Measurements from ENCODE around the gene ORM2. TPM values are rescaled to one million over a fixed set of nuclear protein-coding genes. Genes with fewer than 3 reads are reported as not detected.
"Not testable (repeated sequence)": the region's sequence is repeated elsewhere in the genome, so short reads cannot be mapped to it uniquely, and the experiment has no call there.

The ORM2 gene
- not detected for total RNA-seq
- long read RNA-seq, donor 1, result 0 reads
- long read RNA-seq, donor 2, result 0 reads

- DNase-seq (ENCODE audit: low spot score); intact Hi-C loops (cut with DNase I): not testable (repeated sequence)
Observed at GRCh38 chr9:114329625-114330022, at the start of gene ORM2. Gene ORM2, plus strand, starts transcription at chr9:114329869. Its CDS starts 36 bp downstream, at chr9:114329905.

- DNase-seq (ENCODE audit: low spot score), result peak; percentile 53
- intact Hi-C loops (cut with DNase I), result no loop called here
Observed at GRCh38 chr9:114280636-114281472, 48.8 kb upstream of the ORM2 start.

- peak; percentile 79 for DNase-seq (ENCODE audit: low spot score)
- intact Hi-C loops (cut with DNase I), result no loop called here
Observed at GRCh38 chr9:114281473-114282103, 48.1 kb upstream of the ORM2 start.

GRCh38 chr9:114282104-114282485, 47.6 kb upstream of the ORM2 start:
- intact Hi-C loops (cut with DNase I), result no loop called here
- DNase-seq (ENCODE audit: low spot score), result peak; percentile 65

GRCh38 chr9:114282507-114282906, 47.2 kb upstream of the ORM2 start:
- DNase-seq (ENCODE audit: low spot score), result no peak
- intact Hi-C loops (cut with DNase I), result no loop called here

GRCh38 chr9:114282926-114283325, 46.7 kb upstream of the ORM2 start:
- DNase-seq (ENCODE audit: low spot score), result peak; percentile 49

GRCh38 chr9:114283551-114284111, 46.0 kb upstream of the ORM2 start:
- intact Hi-C loops (cut with DNase I), result no loop called here
- peak; percentile 73 for DNase-seq (ENCODE audit: low spot score)

More at GRCh38 chr9:114282926-114283325, 46.7 kb upstream of the ORM2 start:
- intact Hi-C loops (cut with DNase I), result no loop called here

GRCh38 chr9:114284316-114285060, 45.2 kb upstream of the ORM2 start:
- intact Hi-C loops (cut with DNase I), result loop anchor here (5.0 kb wide), 3 partner anchors 122 to 202 kb away; partner anchors contain the start of gene COL27A1 (in 1 of the 2)
- DNase-seq (ENCODE audit: low spot score), result peak; percentile 67

GRCh38 chr9:114285166-114285867, 44.4 kb upstream of the ORM2 start:
- DNase-seq (ENCODE audit: low spot score), result peak; percentile 86
- intact Hi-C loops (cut with DNase I), result loop anchor here (5.0 kb wide), 3 partner anchors 123 to 203 kb away; partner anchors contain the start of gene COL27A1 (in 1 of the 2)

GRCh38 chr9:114286146-114286679, 43.5 kb upstream of the ORM2 start:
- peak; percentile 24 for DNase-seq (ENCODE audit: low spot score)

GRCh38 chr9:114287001-114287762, 42.5 kb upstream of the ORM2 start:
- intact Hi-C loops (cut with DNase I), result loop anchor here (5.0 kb wide), 3 partner anchors 125 to 205 kb away; partner anchors contain the start of gene COL27A1 (in 1 of the 2)
- DNase-seq (ENCODE audit: low spot score), result peak; percentile 74

More at GRCh38 chr9:114286146-114286679, 43.5 kb upstream of the ORM2 start:
- intact Hi-C loops (cut with DNase I), result loop anchor here (5.0 kb wide), 3 partner anchors 124 to 204 kb away; partner anchors contain the start of gene COL27A1 (in 1 of the 2)

- DNase-seq (ENCODE audit: low spot score), result peak; percentile 49
- intact Hi-C loops (cut with DNase I), result loop anchor here (5.0 kb wide), 3 partner anchors 125 to 205 kb away; partner anchors contain the start of gene COL27A1 (in 1 of the 2)
Observed at GRCh38 chr9:114287763-114288192, 41.9 kb upstream of the ORM2 start.

- intact Hi-C loops (cut with DNase I), result loop anchor here (5.0 kb wide), 3 partner anchors 126 to 206 kb away; partner anchors contain the start of gene COL27A1 (in 1 of the 2)
- DNase-seq (ENCODE audit: low spot score), result peak; percentile 74
Observed at GRCh38 chr9:114288193-114289091, 41.2 kb upstream of the ORM2 start.

- DNase-seq (ENCODE audit: low spot score), result peak; percentile 66
- intact Hi-C loops (cut with DNase I), result loop anchor here (5.0 kb wide), 3 partner anchors 127 to 207 kb away; partner anchors contain the start of gene COL27A1 (in 1 of the 2)
Observed at GRCh38 chr9:114289106-114289505, 40.6 kb upstream of the ORM2 start.

- DNase-seq (ENCODE audit: low spot score), result peak; percentile 46
- intact Hi-C loops (cut with DNase I), result loop anchor here (5.0 kb wide), 4 partner anchors 128 to 208 kb away; partner anchors contain the start of gene COL27A1 (in 1 of the 2)
Observed at GRCh38 chr9:114289571-114290481, 39.8 kb upstream of the ORM2 start.
